GM13977 (cell line): ENCODE measurements around the gene PRR29.
A peak's percentile ranks its signal among the peaks of the same experiment; 100 is the strongest.

ENCODE experiments used
- DNase-seq: peaks from one replicate; pipeline ENCODE4 v3.0.0; 2012; ENCODE audit warnings: low spot score
- CTCF ChIP-seq: IDR thresholded peaks from 2 replicates; pipeline ENCODE4 v1.5.1; 2012; ENCODE audit warnings: mild to moderate bottlenecking, control low read depth; ENCODE audit not compliant: insufficient read depth; ENCODE audit errors: extremely low read depth, missing control alignments
- in situ Hi-C: fragments of 300-500 bp; cut with MboI; formaldehyde crosslinking; loops from one replicate; pipeline ENCODE4 v1.12.0; 2022; ENCODE audit warnings: low sequenced_read_pairs, low pct_unique_long_range_greater_than_20kb, mixed read lengths, inconsistent platforms; ENCODE audit not compliant: unreplicated experiment

Gene PRR29

GRCh38 chr17:63998050-63998720 is at the start of gene PRR29:
PRR29 (plus strand) TSS chr17:63998351; CDS start chr17:63998365, 14 bp downstream.
- TF ChIP-seq CTCF = no peak
- peak; percentile 89 for DNase-seq
- in situ Hi-C loops = no loop called here

GRCh38 chr17:63948521-63948920 is 49.6 kb upstream of the PRR29 start:
- DNase-seq = no peak
- TF ChIP-seq CTCF = no peak
- in situ Hi-C loops = no loop called here

GRCh38 chr17:63949576-63950250 is 48.4 kb upstream of the PRR29 start:
- no peak for DNase-seq
- no peak for TF ChIP-seq CTCF
- in situ Hi-C loops = no loop called here

GRCh38 chr17:63950940-63951907 is 46.9 kb upstream of the PRR29 start:
- DNase-seq = peak; percentile 77

GRCh38 chr17:63954402-63955063 is 43.6 kb upstream of the PRR29 start:
- DNase-seq = no peak
- in situ Hi-C loops = no loop called here
- peak; percentile 7 for TF ChIP-seq CTCF

More at GRCh38 chr17:63950940-63951907, 46.9 kb upstream of the PRR29 start:
- TF ChIP-seq CTCF = peak; percentile 68
- in situ Hi-C loops = no loop called here

GRCh38 chr17:63955232-63955631 is 42.9 kb upstream of the PRR29 start:
- no peak for DNase-seq
- in situ Hi-C loops = no loop called here

More at GRCh38 chr17:63955232-63955631, 42.9 kb upstream of the PRR29 start:
- no peak for TF ChIP-seq CTCF
